ENCODE results near the gene DHRS2.
"Not testable (repeated sequence)": the region's sequence is repeated elsewhere in the genome, so short reads cannot be mapped to it uniquely, and the experiment has no call there.

Gene DHRS2

GRCh38 chr14:23689709-23690514, 53.7 kb downstream of the DHRS2 start:
- not testable (repeated sequence) for DNase-seq

- DNase-seq = no peak
These were observed 56.3 kb downstream of the DHRS2 start for GRCh38 chr14:23692416-23692815.

- DNase-seq = no peak
These were observed 57.1 kb downstream of the DHRS2 start for GRCh38 chr14:23693252-23693775.

- DNase-seq = peak; percentile 48
These were observed 58.2 kb downstream of the DHRS2 start for GRCh38 chr14:23694085-23694948.
